ENCODE measurements around the gene PCDHGB1. TPM values are rescaled to one million over a fixed set of nuclear protein-coding genes. Genes with fewer than 3 reads are reported as not detected.
"Not testable (repeated sequence)": the region's sequence is repeated elsewhere in the genome, so short reads cannot be mapped to it uniquely, and the experiment has no call there.

Gene PCDHGB1
- total RNA-seq, 1 donor from 2014 or later, result 0.12 TPM

DNA sequence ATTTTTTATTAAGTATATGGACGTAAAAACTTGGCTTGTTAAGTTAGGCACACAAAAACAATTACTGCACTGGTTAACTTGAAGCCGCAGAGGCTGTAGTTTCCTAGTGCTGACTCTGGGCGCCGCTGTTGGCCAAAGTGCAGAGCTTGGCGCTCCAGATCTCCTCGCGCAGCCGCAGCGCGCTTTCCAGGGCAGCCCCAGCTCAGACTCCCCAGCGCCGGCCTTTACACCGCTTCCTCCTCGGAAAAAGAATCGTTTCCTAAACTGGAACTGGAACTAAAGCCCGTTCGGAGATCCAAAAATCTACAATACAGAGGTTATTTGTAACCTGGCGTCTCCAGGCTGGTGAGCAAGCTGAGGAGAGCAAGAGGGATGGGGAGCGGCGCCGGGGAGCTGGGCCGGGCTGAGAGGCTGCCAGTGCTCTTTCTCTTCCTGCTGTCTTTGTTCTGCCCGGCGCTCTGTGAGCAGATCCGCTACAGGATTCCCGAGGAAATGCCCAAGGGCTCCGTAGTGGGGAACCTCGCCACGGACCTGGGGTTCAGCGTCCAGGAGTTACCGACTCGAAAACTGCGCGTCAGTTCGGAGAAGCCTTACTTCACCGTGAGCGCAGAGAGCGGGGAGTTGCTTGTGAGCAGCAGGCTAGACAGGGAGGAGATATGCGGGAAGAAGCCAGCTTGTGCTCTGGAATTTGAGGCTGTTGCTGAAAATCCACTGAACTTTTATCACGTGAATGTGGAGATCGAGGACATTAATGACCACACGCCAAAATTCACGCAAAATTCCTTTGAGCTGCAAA is 48.1 kb downstream of the PCDHGB1 start, which contains the start of gene PCDHGB5:
Gene PCDHGB5 (plus strand): TSS at position 192 of the 796 bp plus-strand sequence. CDS start 181 bp downstream, at position 373.
- DNase-seq (ENCODE audit: low read depth), result not testable (repeated sequence)
- peak within 1 kb of the TSS; percentile 52 for H3K4me3 ChIP-seq (ENCODE audit: low read depth, low read length)
- TF ChIP-seq, protein P1, sequence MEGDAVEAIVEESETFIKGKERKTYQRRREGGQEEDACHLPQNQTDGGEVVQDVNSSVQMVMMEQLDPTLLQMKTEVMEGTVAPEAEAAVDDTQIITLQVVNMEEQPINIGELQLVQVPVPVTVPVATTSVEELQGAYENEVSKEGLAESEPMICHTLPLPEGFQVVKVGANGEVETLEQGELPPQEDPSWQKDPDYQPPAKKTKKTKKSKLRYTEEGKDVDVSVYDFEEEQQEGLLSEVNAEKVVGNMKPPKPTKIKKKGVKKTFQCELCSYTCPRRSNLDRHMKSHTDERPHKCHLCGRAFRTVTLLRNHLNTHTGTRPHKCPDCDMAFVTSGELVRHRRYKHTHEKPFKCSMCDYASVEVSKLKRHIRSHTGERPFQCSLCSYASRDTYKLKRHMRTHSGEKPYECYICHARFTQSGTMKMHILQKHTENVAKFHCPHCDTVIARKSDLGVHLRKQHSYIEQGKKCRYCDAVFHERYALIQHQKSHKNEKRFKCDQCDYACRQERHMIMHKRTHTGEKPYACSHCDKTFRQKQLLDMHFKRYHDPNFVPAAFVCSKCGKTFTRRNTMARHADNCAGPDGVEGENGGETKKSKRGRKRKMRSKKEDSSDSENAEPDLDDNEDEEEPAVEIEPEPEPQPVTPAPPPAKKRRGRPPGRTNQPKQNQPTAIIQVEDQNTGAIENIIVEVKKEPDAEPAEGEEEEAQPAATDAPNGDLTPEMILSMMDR (conservative IDR thresholded peaks at IDR 0.05; ENCODE audit: low read depth, low read length), result peak; percentile 65

GRCh38 chr5:141398608-141399007 is 48.7 kb downstream of the PCDHGB1 start:
- H3K4me3 ChIP-seq (ENCODE audit: low read depth, low read length), result no peak overlapping the region

GRCh38 chr5:141399555-141400258 is 49.8 kb downstream of the PCDHGB1 start:
- TF ChIP-seq, protein P1 (conservative IDR thresholded peaks at IDR 0.05; ENCODE audit: low read depth, low read length), result no peak
- H3K4me3 ChIP-seq (ENCODE audit: low read depth, low read length), result no peak overlapping the region
- no peak for DNase-seq (ENCODE audit: low read depth)

More at GRCh38 chr5:141398608-141399007, 48.7 kb downstream of the PCDHGB1 start:
- TF ChIP-seq, protein P1 (conservative IDR thresholded peaks at IDR 0.05; ENCODE audit: low read depth, low read length), result no peak
- DNase-seq (ENCODE audit: low read depth), result no peak

Other genes starting within 250 kb of the PCDHGB1 start
- 0.22 and 0.23 TPM in 2 replicates for gene PCDHB3, start 249.6 kb upstream of the PCDHGB1 start, total RNA-seq
- gene PCDHB4, start 228.3 kb upstream of the PCDHGB1 start, total RNA-seq, result not detected in 2 replicates
- 0.22 and 0.63 TPM in 2 replicates for gene PCDHB5, start 214.9 kb upstream of the PCDHGB1 start, total RNA-seq
- not detected in 2 replicates for gene PCDHB6, start 200.0 kb upstream of the PCDHGB1 start, total RNA-seq
- not detected in 2 replicates for gene PCDHB7, start 177.5 kb upstream of the PCDHGB1 start, total RNA-seq
- gene PCDHB8, start 172.3 kb upstream of the PCDHGB1 start, total RNA-seq, result not detected in 2 replicates
- gene PCDHB16, start 167.7 kb upstream of the PCDHGB1 start, total RNA-seq, result under 0.01 and 0.07 TPM in 2 replicates
- gene PCDHB9, start 162.9 kb upstream of the PCDHGB1 start, total RNA-seq, result not detected in 2 replicates
- under 0.01 TPM in 1 of 2 replicates, not detected in the other for gene PCDHB10, start 157.7 kb upstream of the PCDHGB1 start, total RNA-seq
- 0.06 and 0.07 TPM in 2 replicates for gene PCDHB11, start 150.5 kb upstream of the PCDHGB1 start, total RNA-seq
- gene PCDHB12, start 141.4 kb upstream of the PCDHGB1 start, total RNA-seq, result not detected in 2 replicates
- gene PCDHB13, start 136.2 kb upstream of the PCDHGB1 start, total RNA-seq, result 0.23 and 0.29 TPM in 2 replicates
- gene PCDHB14, start 126.8 kb upstream of the PCDHGB1 start, total RNA-seq, result under 0.01 and 0.23 TPM in 2 replicates
- gene PCDHB15, start 104.7 kb upstream of the PCDHGB1 start, total RNA-seq, result 0.07 and 0.29 TPM in 2 replicates
- gene SLC25A2, start 46.0 kb upstream of the PCDHGB1 start, total RNA-seq, result 0.29 TPM in 1 of 2 replicates, not detected in the other
- gene TAF7, start 29.3 kb upstream of the PCDHGB1 start, total RNA-seq, result 40.6 and 41.0 TPM in 2 replicates
- gene PCDHGA1, start 19.6 kb upstream of the PCDHGB1 start, total RNA-seq, result 0.29 and 0.75 TPM in 2 replicates
- gene PCDHGA2, start 11.3 kb upstream of the PCDHGB1 start, total RNA-seq, result 0.23 and 0.72 TPM in 2 replicates
- gene PCDHGA3, start 6.3 kb upstream of the PCDHGB1 start, total RNA-seq, result 0.36 and 0.52 TPM in 2 replicates
- 0.22 and 0.92 TPM in 2 replicates for gene PCDHGA4, start 4.9 kb downstream of the PCDHGB1 start, total RNA-seq
- 0.43 and 0.98 TPM in 2 replicates for gene PCDHGB2, start 9.9 kb downstream of the PCDHGB1 start, total RNA-seq
- 0.14 and 0.63 TPM in 2 replicates for gene PCDHGA5, start 14.1 kb downstream of the PCDHGB1 start, total RNA-seq
- 0.14 and 1.1 TPM in 2 replicates for gene PCDHGB3, start 20.1 kb downstream of the PCDHGB1 start, total RNA-seq
- 0.35 and 0.36 TPM in 2 replicates for gene PCDHGA6, start 23.8 kb downstream of the PCDHGB1 start, total RNA-seq
- 0.23 and 0.29 TPM in 2 replicates for gene PCDHGA7, start 32.6 kb downstream of the PCDHGB1 start, total RNA-seq
- 1.7 and 4.7 TPM in 2 replicates for gene PCDHGB4, start 37.6 kb downstream of the PCDHGB1 start, total RNA-seq
- gene PCDHGA8, start 42.5 kb downstream of the PCDHGB1 start, total RNA-seq, result 0.14 and 1.0 TPM in 2 replicates
- gene PCDHGB5, start 47.8 kb downstream of the PCDHGB1 start, total RNA-seq, result 4.0 and 6.5 TPM in 2 replicates
- gene PCDHGA9, start 52.7 kb downstream of the PCDHGB1 start, total RNA-seq, result 1.1 and 1.9 TPM in 2 replicates
- 1.4 and 3.4 TPM in 2 replicates for gene PCDHGB6, start 57.9 kb downstream of the PCDHGB1 start, total RNA-seq
- gene PCDHGA10, start 62.9 kb downstream of the PCDHGB1 start, total RNA-seq, result 0.58 and 1.9 TPM in 2 replicates
- 0.65 and 2.8 TPM in 2 replicates for gene PCDHGB7, start 67.6 kb downstream of the PCDHGB1 start, total RNA-seq
- 2.6 and 2.7 TPM in 2 replicates for gene PCDHGA11, start 71.0 kb downstream of the PCDHGB1 start, total RNA-seq
- 1.8 and 1.9 TPM in 2 replicates for gene PCDHGA12, start 80.4 kb downstream of the PCDHGB1 start, total RNA-seq
- 9.8 and 23.2 TPM in 2 replicates for gene PCDHGC3, start 125.9 kb downstream of the PCDHGB1 start, total RNA-seq
- gene PCDHGC4, start 134.9 kb downstream of the PCDHGB1 start, total RNA-seq, result 0.07 and 0.46 TPM in 2 replicates
- gene PCDHGC5, start 139.0 kb downstream of the PCDHGB1 start, total RNA-seq, result 0.06 TPM in 1 of 2 replicates, not detected in the other